Cardiac fibroblast (primary cell): ENCODE results near the gene ZNF816.

Experiments used
- DNase-seq, 2 donors: peaks; one replicate each; pipeline versions ENCODE4 v3.0.0 to v3.0.0-alpha.2; 2010; ENCODE audit warnings: low read depth in 2 of 2
- H3K4me3 ChIP-seq, 2 donors: replicated peaks in 1 of 2; 1 replicate in 1 of 2; 2 replicates in 1 of 2; pipeline ENCODE4 v1.5.1; 2011; ENCODE audit warnings: low read depth in 2 of 2, low read length in 2 of 2, mild to moderate bottlenecking in 2 of 2, moderate library complexity in 1 of 2
- CTCF ChIP-seq: IDR thresholded peaks from one replicate; pipeline ENCODE4 v1.5.1; 2011; ENCODE audit warnings: low read depth, mild to moderate bottlenecking, low read length, inconsistent platforms

Gene ZNF816

DNA sequence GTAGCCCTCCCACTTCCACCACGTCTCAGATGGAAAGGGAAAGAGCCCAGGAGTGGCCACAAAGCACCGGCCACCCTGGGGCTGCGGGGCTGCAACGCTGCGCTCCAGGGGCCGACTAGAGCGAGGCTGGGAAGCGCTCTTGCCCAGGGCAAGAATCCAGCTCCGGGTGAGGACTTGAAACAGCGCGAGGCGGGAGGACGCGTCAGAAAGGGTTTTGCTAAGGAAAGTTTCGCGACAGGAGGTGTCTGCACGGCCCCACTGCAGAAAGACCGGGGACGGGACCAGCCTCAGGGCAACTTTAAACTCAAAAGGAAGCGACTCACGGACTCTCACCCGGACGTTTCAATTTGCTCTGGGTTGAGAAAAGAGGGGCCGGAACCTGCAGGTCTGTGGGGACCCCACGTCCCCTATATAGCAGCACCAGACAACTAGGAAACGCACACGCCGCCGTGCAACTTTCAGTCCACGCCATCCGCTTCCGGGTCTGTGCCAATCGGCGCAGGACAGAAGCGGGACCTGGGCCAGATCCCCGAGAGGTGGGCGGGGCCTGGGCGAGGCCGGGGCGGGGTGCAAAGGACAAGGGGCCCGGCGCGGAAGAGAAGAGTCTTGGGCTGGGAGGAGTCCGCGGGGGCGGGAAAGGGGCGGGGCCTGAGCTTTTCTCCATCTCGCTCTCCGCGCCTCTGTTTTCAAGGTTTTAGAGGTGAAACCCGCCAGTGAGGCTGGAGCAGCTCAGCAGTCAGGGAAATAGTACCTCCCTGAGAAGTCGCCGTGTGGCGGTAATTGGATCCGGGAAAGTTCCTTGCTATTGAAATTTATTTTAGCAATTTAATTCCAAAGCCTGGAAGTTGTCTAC, at the start of gene ZNF816:
Gene ZNF816, minus strand, starts transcription at position 488 of the 853 bp plus-strand sequence. CDS start 6,792 bp downstream, outside the sequence.
- DNase-seq = peak; percentile 95 to 96
- H3K4me3 ChIP-seq = peak within 1 kb of the TSS; percentile 74 to 78
- TF ChIP-seq CTCF = no peak

GRCh38 chr19:53012006-53012405, 49.3 kb upstream of the ZNF816 start:
- no peak for TF ChIP-seq CTCF
- no peak for DNase-seq
- no peak overlapping the region for H3K4me3 ChIP-seq

- no peak for DNase-seq
- no peak overlapping the region for H3K4me3 ChIP-seq
- TF ChIP-seq CTCF = no peak
Measured at GRCh38 chr19:53010494-53010893, 47.8 kb upstream of the ZNF816 start.

- no peak for DNase-seq
- no peak for TF ChIP-seq CTCF
- H3K4me3 ChIP-seq = no peak overlapping the region
Measured at GRCh38 chr19:53008061-53008778, 45.5 kb upstream of the ZNF816 start.

DNA sequence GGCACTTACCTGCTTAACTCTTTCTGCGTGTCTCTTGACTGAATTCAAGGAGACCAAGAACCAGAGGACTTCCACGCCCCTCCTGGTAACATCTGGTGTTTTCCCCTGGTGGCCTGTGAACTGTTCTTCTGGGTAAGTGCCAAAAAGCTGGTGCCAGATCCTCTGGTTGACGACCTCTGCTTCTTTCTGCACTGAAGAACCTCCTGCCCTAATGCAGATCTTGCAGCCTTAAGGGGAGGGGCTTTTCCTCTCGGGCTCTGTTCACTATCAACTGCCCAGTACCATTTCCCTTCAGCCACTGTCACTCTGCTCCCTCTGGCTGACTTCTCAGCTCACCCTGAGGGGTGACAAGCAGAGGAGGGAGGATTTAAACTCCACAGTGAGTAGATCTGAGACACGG, 44.9 kb upstream of the ZNF816 start:
- DNase-seq = no peak
- no peak for TF ChIP-seq CTCF
- no peak overlapping the region for H3K4me3 ChIP-seq

GRCh38 chr19:53007200-53007599, 44.5 kb upstream of the ZNF816 start:
- no peak for DNase-seq
- no peak overlapping the region for H3K4me3 ChIP-seq
- TF ChIP-seq CTCF = no peak
